ENCODE data around the gene ADORA1.

The ADORA1 gene

GRCh38 chr1:203083463-203083921 is 44.0 kb upstream of the ADORA1 start:
- H4K20me1 ChIP-seq (ENCODE audit: low read depth, low read length) = no peaks in the 10 kb centered on the region
- no peak overlapping the region for H3K9ac ChIP-seq (ENCODE audit: low read length)
- no peak for TF ChIP-seq EZH2phosphoT487 (conservative IDR thresholded peaks at IDR 0.05; ENCODE audit: low read length)
- H3K27me3 ChIP-seq (ENCODE audit: low read length) = no peaks in the 10 kb centered on the region
- no peaks in the 10 kb centered on the region for H3F3A ChIP-seq (ENCODE audit: insufficient read depth)
- no peak overlapping the region for H3K4me3 ChIP-seq (ENCODE audit: insufficient read depth, low read length, poor library complexity, severe bottlenecking)
- H3K9me3 ChIP-seq (ENCODE audit: insufficient read depth, low read length) = no peaks in the 10 kb centered on the region
- H3K9me2 ChIP-seq (replicated peaks; ENCODE audit: insufficient read depth, low read length) = no peaks in the 10 kb centered on the region
- H3K36me3 ChIP-seq (ENCODE audit: low read length) = no peaks in the 10 kb centered on the region
- H3K27ac ChIP-seq (ENCODE audit: low read depth, low read length) = no peak overlapping the region
- H3K79me2 ChIP-seq (ENCODE audit: insufficient read depth, low read length) = no peaks in the 10 kb centered on the region
- H2AFZ ChIP-seq (ENCODE audit: low read depth, low read length, severe bottlenecking) = no peak overlapping the region
- no peak overlapping the region for H3K4me2 ChIP-seq (ENCODE audit: low read depth, low read length, poor library complexity, severe bottlenecking)

- H4K20me1 ChIP-seq (ENCODE audit: low read depth, low read length) = no peaks in the 10 kb centered on the region
- no peak overlapping the region for H2AFZ ChIP-seq (ENCODE audit: low read depth, low read length, severe bottlenecking)
- H3K27ac ChIP-seq (ENCODE audit: low read depth, low read length) = no peak overlapping the region
- H3K9me2 ChIP-seq (replicated peaks; ENCODE audit: insufficient read depth, low read length) = no peaks in the 10 kb centered on the region
- H3K4me3 ChIP-seq (ENCODE audit: insufficient read depth, low read length, poor library complexity, severe bottlenecking) = no peak overlapping the region
- H3F3A ChIP-seq (ENCODE audit: insufficient read depth) = no peaks in the 10 kb centered on the region
- H3K4me2 ChIP-seq (ENCODE audit: low read depth, low read length, poor library complexity, severe bottlenecking) = no peak overlapping the region
- H3K79me2 ChIP-seq (ENCODE audit: insufficient read depth, low read length) = no peaks in the 10 kb centered on the region
- H3K27me3 ChIP-seq (ENCODE audit: low read length) = no peaks in the 10 kb centered on the region
- H3K9ac ChIP-seq (ENCODE audit: low read length) = no peak overlapping the region
- no peak for TF ChIP-seq EZH2phosphoT487 (conservative IDR thresholded peaks at IDR 0.05; ENCODE audit: low read length)
- TF ChIP-seq CTCF (IDR thresholded peaks at IDR 0.05; ENCODE audit: insufficient read depth, low read length, poor library complexity, severe bottlenecking) = peak; percentile 59
- H3K36me3 ChIP-seq (ENCODE audit: low read length) = no peaks in the 10 kb centered on the region
- H3K9me3 ChIP-seq (ENCODE audit: insufficient read depth, low read length) = no peaks in the 10 kb centered on the region
These were observed 42.7 kb upstream of the ADORA1 start for GRCh38 chr1:203084588-203085527.

GRCh38 chr1:203085528-203086406 is 41.8 kb upstream of the ADORA1 start, which contains the start of gene MYOG:
TSS of gene MYOG (minus strand) at chr1:203086012. CDS start at chr1:203085961, 51 bp downstream.
- Histone ChIP-seq H2AFZ (ENCODE audit: low read depth, low read length, severe bottlenecking) (no peak within 1 kb of the TSS), H3K27me3 (ENCODE audit: low read length) (no peaks in the 10 kb centered on the region), H3K9me2 (replicated peaks; ENCODE audit: insufficient read depth, low read length) (no peaks in the 10 kb centered on the region), H3K27ac (ENCODE audit: low read depth, low read length) (no peak within 1 kb of the TSS), H3K9ac (ENCODE audit: low read length) (no peak within 1 kb of the TSS), H3K9me3 (ENCODE audit: insufficient read depth, low read length) (no peaks in the 10 kb centered on the region), H3F3A (ENCODE audit: insufficient read depth) (no peaks in the 10 kb centered on the region), H3K79me2 (ENCODE audit: insufficient read depth, low read length) (no peaks in the 10 kb centered on the region), H4K20me1 (ENCODE audit: low read depth, low read length) (no peaks in the 10 kb centered on the region), H3K36me3 (ENCODE audit: low read length) (no peaks in the 10 kb centered on the region), H3K4me3 (ENCODE audit: insufficient read depth, low read length, poor library complexity, severe bottlenecking) (no peak within 1 kb of the TSS), H3K4me2 (ENCODE audit: low read depth, low read length, poor library complexity, severe bottlenecking) (no peak within 1 kb of the TSS)
- TF ChIP-seq EZH2phosphoT487 (conservative IDR thresholded peaks at IDR 0.05; ENCODE audit: low read length) = no peak
- no peak for TF ChIP-seq CTCF (IDR thresholded peaks at IDR 0.05; ENCODE audit: insufficient read depth, low read length, poor library complexity, severe bottlenecking)

Data from SU-DHL-6 (cell line).